GM18502 (cell line): ENCODE data around the gene CCDC69.
"Not testable (repeated sequence)": the region's sequence is repeated elsewhere in the genome, so short reads cannot be mapped to it uniquely, and the experiment has no call there.

Experiments used
- ATAC-seq: cut with Tn5 transposase; IDR thresholded peaks from one replicate; pipeline ENCODE4 v1.9.1; 2021; ENCODE audit warnings: mild to moderate bottlenecking; ENCODE audit not compliant: unreplicated experiment, poor library complexity

CCDC69 gene

GRCh38 chr5:151197291-151197600 is 26.6 kb downstream of the CCDC69 start:
- not testable (repeated sequence) for ATAC-seq

- ATAC-seq: peak; percentile 94
These were observed 27.2 kb downstream of the CCDC69 start for GRCh38 chr5:151196556-151197290.

GRCh38 chr5:151195622-151196021 is 28.3 kb downstream of the CCDC69 start:
- no peak for ATAC-seq

GRCh38 chr5:151192626-151193025 is 31.3 kb downstream of the CCDC69 start:
- ATAC-seq: no peak

- ATAC-seq: no peak
These were observed 32.2 kb downstream of the CCDC69 start for GRCh38 chr5:151191661-151192060.

- ATAC-seq: no peak
These were observed 34.7 kb downstream of the CCDC69 start for GRCh38 chr5:151189151-151189550.

GRCh38 chr5:151186538-151186937 is 37.4 kb downstream of the CCDC69 start:
- no peak for ATAC-seq

- ATAC-seq: no peak
These were observed 37.8 kb downstream of the CCDC69 start for GRCh38 chr5:151186052-151186451.

GRCh38 chr5:151184316-151185042 is 39.4 kb downstream of the CCDC69 start:
- no peak for ATAC-seq

GRCh38 chr5:151183456-151184245 is 40.2 kb downstream of the CCDC69 start:
- no peak for ATAC-seq

GRCh38 chr5:151182976-151183375 is 40.9 kb downstream of the CCDC69 start:
- no peak for ATAC-seq

GRCh38 chr5:151182524-151182900 is 41.4 kb downstream of the CCDC69 start:
- no peak for ATAC-seq

- no peak for ATAC-seq
These were observed 41.9 kb downstream of the CCDC69 start for GRCh38 chr5:151181818-151182523.

GRCh38 chr5:151180291-151180690 is 43.6 kb downstream of the CCDC69 start:
- ATAC-seq: no peak

GRCh38 chr5:151179489-151179840 is 44.4 kb downstream of the CCDC69 start:
- no peak for ATAC-seq

GRCh38 chr5:151178777-151179488 is 45.0 kb downstream of the CCDC69 start:
- ATAC-seq: no peak

- no peak for ATAC-seq
These were observed 45.5 kb downstream of the CCDC69 start for GRCh38 chr5:151178372-151178771.

GRCh38 chr5:151176268-151176667 is 47.6 kb downstream of the CCDC69 start:
- ATAC-seq: not testable (repeated sequence)

GRCh38 chr5:151174612-151175101 is 49.2 kb downstream of the CCDC69 start:
- ATAC-seq: no peak
